Fibroblast of pulmonary artery (primary cell): Measurements from ENCODE around the gene EP400.

ENCODE experiments used
- DNase-seq: peaks from one replicate; pipeline ENCODE4 v3.0.0-alpha.2; 2010; ENCODE audit warnings: low read depth
- H3K4me3 ChIP-seq: replicated peaks from 2 replicates; pipeline ENCODE4 v1.5.1; 2011; ENCODE audit warnings: low read depth, mild to moderate bottlenecking, control low read depth, low read length, moderate library complexity
- TF ChIP-seq, protein P1 (sequence below): IDR thresholded peaks from 2 replicates; pipeline ENCODE4 v1.5.1; 2011; ENCODE audit warnings: mild to moderate bottlenecking, control low read depth, low read length, inconsistent platforms; ENCODE audit errors: missing control alignments

Gene EP400

DNA sequence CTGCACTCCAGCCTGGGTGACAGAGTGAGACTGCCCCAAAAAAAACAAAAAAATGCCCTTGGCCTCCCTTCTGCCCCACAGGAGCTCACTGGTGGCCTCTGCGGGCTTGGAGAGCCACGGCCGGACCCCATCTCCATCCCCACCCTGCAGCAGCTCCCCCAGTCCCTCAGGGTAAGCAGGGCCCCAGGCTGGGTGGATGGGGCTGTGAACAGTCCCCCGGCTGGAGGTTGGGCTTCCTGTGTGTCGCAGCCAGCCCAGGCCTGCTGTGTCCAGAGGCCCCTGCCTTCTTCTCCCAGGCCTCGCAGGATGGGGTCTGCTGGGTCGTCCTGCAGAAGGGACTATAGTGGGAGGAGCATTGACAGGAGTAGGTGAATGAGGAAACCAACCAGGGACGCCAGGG, 36.1 kb upstream of the EP400 start:
- DNase-seq: no peak
- H3K4me3 ChIP-seq: no peak overlapping the region
- TF ChIP-seq, protein P1, sequence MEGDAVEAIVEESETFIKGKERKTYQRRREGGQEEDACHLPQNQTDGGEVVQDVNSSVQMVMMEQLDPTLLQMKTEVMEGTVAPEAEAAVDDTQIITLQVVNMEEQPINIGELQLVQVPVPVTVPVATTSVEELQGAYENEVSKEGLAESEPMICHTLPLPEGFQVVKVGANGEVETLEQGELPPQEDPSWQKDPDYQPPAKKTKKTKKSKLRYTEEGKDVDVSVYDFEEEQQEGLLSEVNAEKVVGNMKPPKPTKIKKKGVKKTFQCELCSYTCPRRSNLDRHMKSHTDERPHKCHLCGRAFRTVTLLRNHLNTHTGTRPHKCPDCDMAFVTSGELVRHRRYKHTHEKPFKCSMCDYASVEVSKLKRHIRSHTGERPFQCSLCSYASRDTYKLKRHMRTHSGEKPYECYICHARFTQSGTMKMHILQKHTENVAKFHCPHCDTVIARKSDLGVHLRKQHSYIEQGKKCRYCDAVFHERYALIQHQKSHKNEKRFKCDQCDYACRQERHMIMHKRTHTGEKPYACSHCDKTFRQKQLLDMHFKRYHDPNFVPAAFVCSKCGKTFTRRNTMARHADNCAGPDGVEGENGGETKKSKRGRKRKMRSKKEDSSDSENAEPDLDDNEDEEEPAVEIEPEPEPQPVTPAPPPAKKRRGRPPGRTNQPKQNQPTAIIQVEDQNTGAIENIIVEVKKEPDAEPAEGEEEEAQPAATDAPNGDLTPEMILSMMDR: no peak

DNA sequence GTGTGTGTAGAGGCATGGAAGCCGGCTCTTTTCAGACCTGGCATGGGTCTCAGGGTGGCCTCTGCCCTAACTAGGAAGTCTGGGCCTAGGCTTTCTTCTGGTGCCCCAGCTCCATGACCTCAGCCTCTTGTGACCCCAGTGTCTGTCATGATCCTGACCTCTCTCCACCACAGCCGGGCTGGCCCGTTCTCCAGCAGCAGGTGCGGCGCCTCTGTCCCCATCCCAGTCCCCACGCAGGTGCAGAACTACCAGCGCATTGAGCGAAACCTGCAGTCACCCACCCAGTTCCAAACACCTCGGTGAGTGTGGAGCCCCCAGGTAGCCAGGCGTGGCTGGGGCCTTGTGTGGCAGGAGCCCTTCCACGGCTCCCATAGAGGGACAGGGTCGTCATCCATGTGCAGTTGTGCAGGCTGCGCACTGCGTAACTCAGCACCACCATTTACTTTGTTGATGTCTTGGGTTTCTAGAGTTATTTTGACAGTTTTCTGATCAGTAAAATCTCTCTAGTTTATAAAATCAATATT, 35.5 kb upstream of the EP400 start:
- TF ChIP-seq, protein P1: no peak
- no peak for DNase-seq
- H3K4me3 ChIP-seq: no peak overlapping the region

DNA sequence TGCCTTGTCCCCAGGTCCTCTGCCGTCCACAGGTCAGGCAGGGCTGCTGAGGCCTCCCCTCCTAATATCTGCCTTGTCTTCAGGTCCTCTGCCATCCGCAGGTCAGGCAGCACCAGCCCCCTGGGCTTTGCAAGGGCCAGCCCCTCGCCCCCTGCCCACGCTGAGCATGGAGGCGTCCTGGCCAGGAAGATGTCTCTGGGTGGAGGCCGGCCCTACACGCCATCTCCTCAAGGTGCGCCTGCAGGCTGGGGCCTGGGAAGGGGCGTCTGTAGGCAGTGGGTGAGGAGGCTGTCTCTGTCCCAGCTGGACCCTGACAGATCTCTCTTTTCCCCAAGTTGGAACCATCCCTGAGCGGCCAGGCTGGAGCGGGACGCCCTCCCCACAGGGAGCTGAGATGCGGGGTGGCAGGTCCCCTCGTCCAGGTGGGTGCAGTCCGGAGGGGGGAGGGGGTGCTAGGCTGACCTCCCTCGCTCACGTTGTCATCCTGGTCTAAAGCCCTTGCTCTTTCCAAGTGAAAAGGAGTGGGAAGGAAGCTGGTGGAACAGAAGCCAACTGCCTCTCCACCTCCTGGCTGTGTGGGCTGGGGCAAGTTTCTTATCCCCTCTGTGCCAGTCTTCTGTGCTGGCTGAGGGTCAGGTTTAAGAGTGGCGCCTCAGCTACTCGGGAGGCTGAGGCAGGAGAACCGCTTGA, 34.6 kb upstream of the EP400 start:
- DNase-seq: no peak
- no peak overlapping the region for H3K4me3 ChIP-seq
- TF ChIP-seq, protein P1: no peak

DNA sequence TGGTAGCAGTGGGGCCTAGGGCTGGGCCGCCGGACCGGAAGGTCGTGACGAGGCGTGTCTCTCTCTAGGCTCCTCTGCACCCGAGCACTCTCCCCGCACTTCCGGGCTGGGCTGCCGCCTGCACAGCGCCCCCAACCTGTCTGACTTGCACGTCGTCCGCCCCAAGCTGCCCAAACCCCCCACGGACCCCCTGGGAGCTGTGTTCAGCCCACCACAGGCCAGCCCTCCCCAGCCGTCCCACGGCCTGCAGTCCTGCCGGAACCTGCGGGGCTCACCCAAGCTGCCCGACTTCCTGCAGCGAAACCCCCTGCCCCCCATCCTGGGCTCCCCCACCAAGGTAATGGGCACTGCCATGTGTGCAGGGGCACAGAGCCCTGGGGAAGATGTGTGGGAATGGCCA, 33.9 kb upstream of the EP400 start:
- no peak for DNase-seq
- H3K4me3 ChIP-seq: no peak overlapping the region
- TF ChIP-seq, protein P1: no peak

DNA sequence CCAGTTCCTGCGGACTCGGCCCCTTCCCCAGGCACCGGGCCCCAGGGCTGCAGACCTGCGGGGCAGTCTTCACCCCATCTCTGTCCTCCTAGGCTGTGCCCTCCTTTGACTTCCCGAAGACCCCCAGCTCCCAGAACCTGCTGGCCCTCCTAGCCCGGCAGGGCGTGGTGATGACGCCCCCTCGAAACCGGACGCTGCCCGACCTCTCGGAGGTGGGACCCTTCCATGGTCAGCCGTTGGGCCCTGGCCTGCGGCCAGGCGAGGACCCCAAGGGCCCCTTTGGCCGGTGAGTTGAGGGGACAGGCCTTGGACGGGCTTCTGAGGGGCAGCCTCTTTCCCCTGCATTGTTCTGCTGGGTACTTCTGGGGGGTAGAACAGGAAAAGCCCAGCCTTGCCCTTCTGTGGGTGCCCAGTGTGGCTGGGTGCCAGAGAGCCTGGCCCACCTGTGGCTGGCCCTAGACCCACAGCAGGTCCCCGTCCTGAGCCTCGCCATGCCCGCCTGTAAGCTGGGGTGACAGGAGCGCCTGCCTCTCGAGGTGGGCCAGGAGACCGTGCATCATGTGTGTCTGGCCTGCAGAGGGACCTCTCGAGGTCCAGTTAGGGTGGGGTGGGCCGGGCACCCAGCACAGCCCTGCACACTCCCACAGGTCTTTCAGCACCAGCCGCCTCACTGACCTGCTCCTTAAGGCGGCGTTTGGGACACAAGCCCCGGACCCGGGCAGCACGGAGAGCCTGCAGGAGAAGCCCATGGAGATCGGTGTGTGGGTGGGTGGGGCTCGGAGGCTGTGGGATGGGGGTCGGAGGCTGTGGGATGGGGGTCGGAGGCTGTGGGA, 33.2 kb upstream of the EP400 start:
- DNase-seq: no peak

DNA sequence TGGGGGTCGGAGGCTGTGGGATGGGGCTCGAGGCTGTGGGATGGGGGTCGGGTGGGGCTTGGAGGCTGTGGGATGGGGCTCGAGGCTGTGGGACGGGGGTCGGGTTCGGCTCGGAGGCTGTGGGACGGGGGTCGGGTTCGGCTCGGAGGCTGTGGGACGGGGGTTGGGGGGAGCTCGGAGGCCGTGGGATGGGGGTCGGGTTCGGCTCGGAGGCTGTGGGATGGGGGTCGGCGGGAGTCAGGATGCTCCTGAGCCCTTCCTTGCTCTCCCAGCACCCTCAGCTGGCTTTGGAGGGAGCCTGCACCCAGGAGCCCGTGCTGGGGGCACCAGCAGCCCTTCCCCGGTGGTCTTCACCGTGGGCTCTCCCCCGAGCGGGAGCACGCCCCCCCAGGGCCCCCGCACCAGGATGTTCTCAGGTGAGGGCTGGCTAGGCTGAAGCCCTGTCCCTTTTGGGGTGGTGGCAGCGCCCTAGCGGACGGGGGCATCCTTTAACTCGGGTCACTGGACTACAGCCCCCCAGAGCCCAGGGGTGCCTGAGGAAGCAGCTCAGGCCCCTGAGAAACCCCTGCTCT, 32.5 kb upstream of the EP400 start:
- TF ChIP-seq, protein P1: no peak
- DNase-seq: no peak
- no peak overlapping the region for H3K4me3 ChIP-seq

More for the DNA sequence above, 33.2 kb upstream of the EP400 start:
- H3K4me3 ChIP-seq: no peak overlapping the region
- TF ChIP-seq, protein P1: no peak
